GM23338 (cell line): ENCODE results near the gene FARSB. TPM values are rescaled to one million over a fixed set of nuclear protein-coding genes. Genes with fewer than 3 reads are reported as not detected.

Experiments used
- ATAC-seq: fragments of 200-7000 bp; cut with Tn5 transposase; 3 replicates; pipeline ENCODE4 v1.9.1; 2020
- DNase-seq: peaks from one replicate; pipeline ENCODE4 v3.0.0-alpha.2; 2015; ENCODE audit warnings: low spot score
- H2AFZ ChIP-seq: fragments of 200-600 bp; sonication (generic); 2 replicates; pipeline ENCODE4 v1.8.0; 2016; ENCODE audit warnings: antibody characterized with exemption, mild to moderate bottlenecking, moderate library complexity
- H3F3A ChIP-seq: fragments of 200-600 bp; sonication (generic); replicated peaks from 2 replicates; pipeline ENCODE4 v1.8.0; 2017; ENCODE audit warnings: antibody characterized with exemption, mixed run types, low read depth
- H3K27ac ChIP-seq: fragments of 200-600 bp; sonication (generic); 2 replicates; pipeline ENCODE4 v1.6.1; 2016; ENCODE audit warnings: low read depth
- H3K27me3 ChIP-seq: fragments of 200-600 bp; sonication (generic); 2 replicates; pipeline ENCODE4 v1.8.0; 2016; ENCODE audit warnings: mild to moderate bottlenecking, mixed run types, moderate library complexity; ENCODE audit not compliant: insufficient read depth
- H3K36me3 ChIP-seq: fragments of 200-600 bp; sonication (generic); 2 replicates; pipeline ENCODE4 v1.8.0; 2016; ENCODE audit warnings: mild to moderate bottlenecking; ENCODE audit not compliant: insufficient read depth
- H3K4me1 ChIP-seq: fragments of 200-600 bp; sonication (generic); 2 replicates; pipeline ENCODE4 v1.8.0; 2016; ENCODE audit warnings: mild to moderate bottlenecking, moderate library complexity; ENCODE audit not compliant: insufficient read depth
- H3K4me2 ChIP-seq: fragments of 200-600 bp; sonication (generic); 2 replicates; pipeline ENCODE4 v1.7.1; 2017; ENCODE audit warnings: mixed run types
- H3K4me3 ChIP-seq: fragments of 200-600 bp; sonication (generic); 2 replicates; pipeline ENCODE4 v1.6.1; 2016; ENCODE audit warnings: mixed run types
- H3K79me2 ChIP-seq: fragments of 200-600 bp; sonication (generic); replicated peaks from 2 replicates; pipeline ENCODE4 v1.8.0; 2017; ENCODE audit warnings: mild to moderate bottlenecking; ENCODE audit not compliant: insufficient read depth
- H3K9me2 ChIP-seq: fragments of 200-600 bp; sonication (generic); 2 replicates; pipeline ENCODE4 v1.8.0; 2017; ENCODE audit not compliant: insufficient read depth
- H4K20me1 ChIP-seq: fragments of 200-600 bp; sonication (generic); replicated peaks from 2 replicates; pipeline ENCODE4 v1.8.0; 2017; ENCODE audit warnings: mild to moderate bottlenecking; ENCODE audit not compliant: insufficient read depth
- H3K27ac Mint-ChIP-seq: 2 replicates; pipeline ENCODE4 v1.8.0; 2020; ENCODE audit warnings: inconsistent platforms, mild to moderate bottlenecking, moderate library complexity, mixed read lengths
- H3K27me3 Mint-ChIP-seq: 3 replicates; pipeline ENCODE4 v1.8.0; 2022; ENCODE audit warnings: low read depth, mild to moderate bottlenecking, moderate library complexity, mixed read lengths, inconsistent platforms; ENCODE audit not compliant: insufficient read depth, poor library complexity
- H3K36me3 Mint-ChIP-seq: 3 replicates; pipeline ENCODE4 v1.8.0; 2021; ENCODE audit warnings: low read depth, mild to moderate bottlenecking, inconsistent platforms, moderate library complexity, mixed read lengths
- H3K4me1 Mint-ChIP-seq: 3 replicates; pipeline ENCODE4 v1.8.0; 2020; ENCODE audit warnings: mild to moderate bottlenecking, inconsistent platforms, mixed read lengths
- H3K4me3 Mint-ChIP-seq: 3 replicates; pipeline ENCODE4 v1.8.0; 2021; ENCODE audit warnings: moderate library complexity, mild to moderate bottlenecking, inconsistent platforms, mixed read lengths
- H3K9me3 Mint-ChIP-seq: 3 replicates; pipeline ENCODE4 v1.8.0; 2020; ENCODE audit warnings: moderate library complexity, mild to moderate bottlenecking, inconsistent platforms, mixed read lengths
- CREB1 ChIP-seq: fragments of 250-450 bp; sonication (Bioruptor Pico); IDR thresholded peaks from 2 replicates; pipeline ENCODE4 v1.5.0; 2020; ENCODE audit warnings: low read depth, mild to moderate bottlenecking, moderate library complexity
- CTCF ChIP-seq, 2 experiments: fragments of 200-600 bp in 1 of 2; sonication (generic) in 1 of 2; conservative IDR thresholded peaks; 2 replicates each; pipeline versions ENCODE4 v1.5.1 to v1.6.1; 2016 to 2017; ENCODE audit warnings: antibody characterized with exemption in 2 of 2, low read depth in 2 of 2, mild to moderate bottlenecking in 2 of 2, moderate library complexity in 1 of 2
- ETS1 ChIP-seq: IDR thresholded peaks from 2 replicates; pipeline ENCODE4 v1.6.1; 2016; ENCODE audit warnings: antibody characterized with exemption
- EZH2 ChIP-seq: fragments of 200-600 bp; sonication (generic); IDR thresholded peaks from one replicate; pipeline ENCODE4 v1.8.0; 2017; ENCODE audit warnings: antibody characterized with exemption, mild to moderate bottlenecking, low read depth; ENCODE audit not compliant: unreplicated experiment
- EZH2phosphoT487 ChIP-seq: fragments of 200-600 bp; sonication (generic); IDR thresholded peaks from one replicate; pipeline ENCODE4 v1.8.1; 2018; ENCODE audit warnings: antibody characterized with exemption; ENCODE audit not compliant: unreplicated experiment
- JUNB ChIP-seq: IDR thresholded peaks from one replicate; pipeline ENCODE4 v1.6.1; 2016; ENCODE audit warnings: antibody characterized with exemption; ENCODE audit not compliant: unreplicated experiment
- NANOG ChIP-seq: IDR thresholded peaks from 2 replicates; pipeline ENCODE4 v1.6.1; 2016; ENCODE audit warnings: antibody characterized with exemption, borderline replicate concordance
- POLR2AphosphoS5 ChIP-seq: IDR thresholded peaks from 2 replicates; pipeline ENCODE4 v1.6.1; 2016; ENCODE audit warnings: antibody characterized with exemption, low read depth
- REST ChIP-seq: IDR thresholded peaks from one replicate; pipeline ENCODE4 v1.6.1; 2018; ENCODE audit warnings: antibody characterized with exemption; ENCODE audit not compliant: unreplicated experiment
- STAT1 ChIP-seq: IDR thresholded peaks from one replicate; pipeline ENCODE4 v1.6.1; 2016; ENCODE audit warnings: antibody characterized with exemption; ENCODE audit not compliant: unreplicated experiment
- ZNF114 ChIP-seq: fragments of 250-450 bp; sonication (Bioruptor Pico); IDR thresholded peaks from 2 replicates; pipeline ENCODE4 v1.5.0; 2020; ENCODE audit warnings: mild to moderate bottlenecking, moderate library complexity
- ZNF331 ChIP-seq: fragments of 250-450 bp; sonication (Bioruptor Pico); IDR thresholded peaks from 2 replicates; pipeline ENCODE4 v1.5.0; 2020; ENCODE audit warnings: low read depth, mild to moderate bottlenecking, moderate library complexity
- ZNF462 ChIP-seq: fragments of 250-450 bp; sonication (Bioruptor Pico); IDR thresholded peaks from 2 replicates; pipeline ENCODE4 v1.5.0; 2020; ENCODE audit warnings: mild to moderate bottlenecking, moderate library complexity
- polyA plus RNA-seq: library from polyadenylated mRNA; unstranded; fragments of >200 nt; fragmentation: Nextera tagmentation; extraction: Ambion mirVana; gene quantifications from 2 replicates; pipeline ENCODE4 v1.2.1, GENCODE V29; 2016
- total RNA-seq: library from RNA; depleted of rRNA; stranded (reverse); fragments of >200 nt; shearing (Covaris generic); gene quantifications from 2 replicates; pipeline ENCODE4 v1.2.3, GENCODE V29; 2014

FARSB gene
- total and polyA plus RNA-seq, 2 experiments from 2014 or later: 32.5 to 40.0 TPM

GRCh38 chr2:222668494-222669154 is 12.7 kb upstream of the FARSB start:
- no peak overlapping the region for H2AFZ ChIP-seq
- Mint-ChIP-seq H3K36me3 (no peaks in the 10 kb centered on the region), H3K4me3 (no peak overlapping the region), H3K4me1 (peaks cover 5% of the 10 kb centered on the region), H3K9me3 (no peaks in the 10 kb centered on the region; the same call in 2 of the 3 replicates), H3K27ac (no peak overlapping the region), H3K27me3 (peaks cover 25% of the 10 kb centered on the region)
- H3K9me2 ChIP-seq: no peaks in the 10 kb centered on the region
- peaks cover 9% of the 10 kb centered on the region; the same call in 1 of the 2 replicates for H3K4me1 ChIP-seq
- DNase-seq (no peak), ATAC-seq (no peak)
- H3K27me3 ChIP-seq: peaks cover 39% of the 10 kb centered on the region
- no peaks in the 10 kb centered on the region for H3K36me3 ChIP-seq
- 0 out of 2 replicates have a peak, but pooled peaks cover 3% of the 10 kb centered on the region for H3F3A ChIP-seq
- H3K4me2 ChIP-seq: no peak overlapping the region
- no peaks in the 10 kb centered on the region for H3K79me2 ChIP-seq
- H3K27ac ChIP-seq: no peak overlapping the region
- no peak overlapping the region for H3K4me3 ChIP-seq
- no peaks in the 10 kb centered on the region for H4K20me1 ChIP-seq
- TF ChIP-seq JUNB: no peak
- TF ChIP-seq CREB1 (CRISPR knock-in tag): no peak
- TF ChIP-seq ETS1: no peak
- no peak for TF ChIP-seq POLR2AphosphoS5
- no peak for TF ChIP-seq REST
- no peak for TF ChIP-seq EZH2phosphoT487
- TF ChIP-seq STAT1: no peak
- TF ChIP-seq NANOG: no peak
- no peak for TF ChIP-seq ZNF331 (CRISPR knock-in tag)
- no peak for TF ChIP-seq EZH2
- no peak for TF ChIP-seq ZNF114 (CRISPR knock-in tag)
- no peak for TF ChIP-seq CTCF (conservative IDR thresholded peaks at IDR 0.05; ENCODE audit: low read depth in 2 of 2)
- no peak for TF ChIP-seq ZNF462
